OCI-LY3 (cell line): ENCODE results near the gene HIF3A.

ENCODE experiments used
- EZH2phosphoT487 ChIP-seq: fragments of 200-600 bp; shearing (Covaris generic); IDR thresholded peaks from 2 replicates; pipeline ENCODE4 v1.6.1; 2018; ENCODE audit warnings: antibody characterized with exemption, mixed run types, low read depth
- TF ChIP-seq, protein P1 (sequence below): fragments of 200-600, 300-600 bp; sonication (generic); IDR thresholded peaks from 2 replicates; pipeline ENCODE4 v1.5.1; 2014; ENCODE audit warnings: antibody characterized with exemption, low read length, low read depth

DNA sequence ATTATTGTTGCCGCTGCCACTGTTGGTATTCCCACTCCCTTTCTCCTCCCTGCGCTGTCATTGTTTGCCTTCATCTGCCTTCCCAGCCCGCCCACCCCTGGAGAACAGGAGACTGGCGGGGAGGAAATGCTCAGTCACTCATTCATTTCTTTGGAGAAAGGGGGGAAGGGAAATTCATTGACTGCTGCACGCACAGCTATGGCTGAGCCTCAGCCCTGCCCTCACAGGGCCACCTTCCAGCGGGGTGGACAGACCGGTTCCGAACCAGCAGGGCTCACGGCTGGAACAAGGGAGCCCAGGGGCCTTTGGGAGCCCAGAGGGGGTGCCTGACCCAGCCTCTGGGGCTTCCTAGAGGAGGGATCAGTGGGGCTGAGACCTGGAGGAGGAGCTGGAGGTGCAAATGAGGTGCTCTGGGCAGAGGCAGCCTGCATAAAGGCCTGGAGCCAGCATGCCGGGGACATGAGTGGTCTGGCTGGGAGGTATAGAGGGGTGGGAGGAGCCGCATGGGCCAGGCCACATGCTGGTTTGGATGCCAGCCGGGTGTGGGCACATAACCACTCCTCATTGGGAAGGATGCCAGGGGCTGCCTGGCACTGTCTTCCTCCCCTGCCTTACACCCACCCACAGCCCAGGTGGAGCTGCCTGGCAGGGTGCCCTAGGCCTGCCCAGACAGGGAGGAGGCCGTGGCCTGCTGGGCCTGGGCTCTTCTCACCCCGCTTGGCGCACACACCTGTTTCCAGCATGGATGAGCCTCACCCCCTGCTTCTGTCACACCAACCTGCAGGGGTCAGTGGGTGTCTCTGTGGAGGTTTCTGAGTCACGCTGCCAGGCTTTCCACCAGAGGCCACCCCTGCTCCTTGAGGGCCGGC lies 76.9 kb downstream of the HIF3A start:
- TF ChIP-seq, protein P1, sequence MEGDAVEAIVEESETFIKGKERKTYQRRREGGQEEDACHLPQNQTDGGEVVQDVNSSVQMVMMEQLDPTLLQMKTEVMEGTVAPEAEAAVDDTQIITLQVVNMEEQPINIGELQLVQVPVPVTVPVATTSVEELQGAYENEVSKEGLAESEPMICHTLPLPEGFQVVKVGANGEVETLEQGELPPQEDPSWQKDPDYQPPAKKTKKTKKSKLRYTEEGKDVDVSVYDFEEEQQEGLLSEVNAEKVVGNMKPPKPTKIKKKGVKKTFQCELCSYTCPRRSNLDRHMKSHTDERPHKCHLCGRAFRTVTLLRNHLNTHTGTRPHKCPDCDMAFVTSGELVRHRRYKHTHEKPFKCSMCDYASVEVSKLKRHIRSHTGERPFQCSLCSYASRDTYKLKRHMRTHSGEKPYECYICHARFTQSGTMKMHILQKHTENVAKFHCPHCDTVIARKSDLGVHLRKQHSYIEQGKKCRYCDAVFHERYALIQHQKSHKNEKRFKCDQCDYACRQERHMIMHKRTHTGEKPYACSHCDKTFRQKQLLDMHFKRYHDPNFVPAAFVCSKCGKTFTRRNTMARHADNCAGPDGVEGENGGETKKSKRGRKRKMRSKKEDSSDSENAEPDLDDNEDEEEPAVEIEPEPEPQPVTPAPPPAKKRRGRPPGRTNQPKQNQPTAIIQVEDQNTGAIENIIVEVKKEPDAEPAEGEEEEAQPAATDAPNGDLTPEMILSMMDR: no peak
- no peak for TF ChIP-seq EZH2phosphoT487
